Kidney glomerular epithelial cell (primary cell): Measurements from ENCODE around the gene PLCH2.

Experiments used
- DNase-seq: peaks from one replicate; lab custom pipeline; 2025; lab: John Stamatoyannopoulos, UW

PLCH2 gene

DNA sequence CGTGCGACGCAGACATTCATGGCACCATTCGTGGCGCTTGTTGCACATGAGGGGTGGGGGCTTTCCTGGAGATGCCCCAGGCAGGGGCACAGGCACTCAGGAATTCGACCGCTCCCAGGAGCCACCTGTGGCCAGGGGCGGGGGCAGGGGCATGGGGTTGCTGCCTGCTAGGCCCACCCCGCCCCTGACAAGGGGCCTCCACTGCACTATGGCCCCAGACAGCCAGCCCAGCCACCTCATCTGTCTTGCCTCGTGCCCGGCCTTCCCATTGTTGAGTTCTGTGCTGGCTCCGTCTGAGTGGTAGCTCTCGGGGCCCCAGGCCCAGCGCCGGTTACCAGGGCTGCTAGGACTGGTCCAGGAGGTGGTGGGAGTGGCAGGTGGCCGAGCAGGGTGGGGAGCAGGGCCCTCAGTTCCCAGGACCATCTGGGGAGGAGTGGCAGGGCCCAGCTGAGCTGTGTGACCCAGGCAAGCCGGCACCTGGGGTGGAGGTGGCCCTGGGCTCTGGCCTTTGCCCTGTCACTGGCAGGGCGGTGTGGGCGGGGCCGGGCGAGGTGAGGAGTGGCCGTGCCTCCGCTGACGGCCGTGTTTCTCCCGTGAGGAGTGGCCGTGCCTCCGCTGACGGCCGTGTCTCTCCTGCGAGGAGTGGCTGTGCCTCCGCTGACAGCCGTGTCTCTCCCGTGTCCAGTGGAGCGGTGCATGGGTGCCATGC, 1.9 kb downstream of the PLCH2 start:
- no peak for DNase-seq

GRCh38 chr1:2479186-2479585, 3.1 kb downstream of the PLCH2 start:
- DNase-seq, result no peak

DNA sequence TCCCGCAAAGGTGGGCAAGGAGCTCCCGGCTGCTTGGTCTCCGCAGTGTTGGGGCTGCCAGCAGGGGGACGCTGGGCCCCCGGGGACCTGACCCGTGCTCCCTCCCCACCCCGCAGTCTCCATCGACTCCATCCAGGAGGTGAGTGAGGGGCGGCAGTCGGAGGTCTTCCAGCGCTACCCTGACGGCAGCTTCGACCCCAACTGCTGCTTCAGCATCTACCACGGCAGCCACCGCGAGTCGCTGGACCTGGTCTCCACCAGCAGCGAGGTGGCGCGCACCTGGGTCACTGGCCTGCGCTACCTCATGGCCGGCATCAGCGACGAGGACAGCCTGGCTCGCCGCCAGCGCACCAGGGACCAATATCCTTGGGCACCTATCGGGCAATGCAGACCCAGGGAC, 3.5 kb downstream of the PLCH2 start:
- no peak for DNase-seq

GRCh38 chr1:2480236-2480985, 4.3 kb downstream of the PLCH2 start:
- DNase-seq, result no peak

- no peak for DNase-seq
Observed at GRCh38 chr1:2480986-2481364, 4.9 kb downstream of the PLCH2 start.

DNA sequence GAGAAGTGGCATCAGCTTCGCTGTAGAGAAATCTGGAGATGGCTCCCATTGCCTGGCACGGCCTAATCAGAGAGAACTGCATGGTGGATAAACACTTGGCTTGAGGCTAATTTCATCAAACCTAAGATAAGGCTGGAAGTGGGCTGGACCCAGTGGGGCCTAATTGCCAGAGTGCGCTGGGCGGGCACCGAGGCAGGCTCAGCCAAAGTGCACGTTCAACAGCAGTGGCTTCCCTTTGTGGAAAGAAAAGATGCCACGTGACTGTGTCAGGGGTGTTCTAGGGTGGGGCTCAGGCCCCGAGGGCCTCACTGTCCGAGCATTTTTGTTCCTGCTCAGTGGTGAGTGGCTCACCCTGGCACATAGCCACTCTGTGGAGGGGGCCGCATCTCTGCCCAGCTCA, 5.8 kb downstream of the PLCH2 start:
- no peak for DNase-seq

DNA sequence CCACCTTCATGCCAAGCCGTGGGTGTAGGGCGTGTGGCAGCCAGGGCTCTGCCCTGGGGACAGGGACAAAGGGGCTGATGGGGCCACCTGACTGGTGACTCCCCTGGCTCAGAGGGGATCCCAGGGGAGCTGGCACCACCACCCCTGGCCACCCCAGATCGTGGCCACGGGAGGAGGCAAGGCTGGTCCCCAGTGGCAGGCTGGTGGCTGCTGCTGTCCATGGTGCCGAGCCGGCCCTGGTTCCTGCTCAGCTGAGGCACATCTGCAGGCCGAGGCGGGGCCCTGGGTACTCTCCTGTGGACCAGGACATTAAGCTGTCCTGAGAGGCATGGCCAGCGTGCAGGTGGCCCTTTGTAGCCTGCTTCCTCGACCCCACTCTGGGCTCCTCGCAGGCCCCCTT, 6.5 kb downstream of the PLCH2 start:
- no peak for DNase-seq

DNA sequence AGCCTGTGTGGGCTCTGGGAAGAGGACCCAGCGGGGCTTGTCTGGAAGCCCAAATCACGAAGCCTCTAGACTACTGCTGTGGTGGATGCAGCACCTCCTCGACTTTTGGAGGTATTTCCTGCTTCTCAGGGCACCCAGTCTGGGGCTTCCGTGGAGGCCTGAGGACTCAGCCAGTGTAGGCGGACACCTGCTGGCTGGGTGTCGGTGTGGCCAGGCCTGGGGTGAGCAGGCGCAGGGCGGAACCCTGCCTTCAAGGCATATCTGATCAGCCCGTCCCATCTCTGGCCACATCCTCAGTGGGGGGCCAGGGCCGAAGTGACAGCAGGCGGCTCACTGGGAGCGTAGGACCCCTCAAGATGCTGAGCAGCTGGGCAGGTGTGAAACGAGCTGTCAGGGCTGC, 6.9 kb downstream of the PLCH2 start:
- no peak for DNase-seq

- no peak for DNase-seq
Observed at GRCh38 chr1:2483970-2484369, 7.9 kb downstream of the PLCH2 start.

- DNase-seq, result no peak
Observed at GRCh38 chr1:2486041-2486440, 10.0 kb downstream of the PLCH2 start.

GRCh38 chr1:2486558-2486957, 10.5 kb downstream of the PLCH2 start:
- no peak for DNase-seq

DNA sequence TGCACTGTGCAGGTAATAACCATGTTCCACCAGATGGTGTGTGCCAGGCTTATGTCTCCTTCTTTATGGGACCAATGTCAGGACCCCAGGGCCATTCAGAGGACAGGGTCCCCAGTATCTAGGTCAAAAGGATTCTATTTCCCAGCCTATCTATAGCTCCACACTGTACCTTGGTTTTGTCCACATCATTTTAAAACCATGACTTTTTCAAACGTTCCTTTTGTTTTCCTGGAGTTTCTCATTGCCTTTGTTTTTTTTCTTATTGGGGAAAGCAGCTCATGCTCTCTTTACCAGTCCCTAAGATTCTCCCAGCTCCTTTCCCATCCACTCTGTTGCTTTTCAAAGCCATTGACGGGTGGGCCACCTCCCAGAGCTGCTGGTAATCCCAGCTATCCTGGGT, 12.6 kb downstream of the PLCH2 start:
- DNase-seq, result no peak

DNA sequence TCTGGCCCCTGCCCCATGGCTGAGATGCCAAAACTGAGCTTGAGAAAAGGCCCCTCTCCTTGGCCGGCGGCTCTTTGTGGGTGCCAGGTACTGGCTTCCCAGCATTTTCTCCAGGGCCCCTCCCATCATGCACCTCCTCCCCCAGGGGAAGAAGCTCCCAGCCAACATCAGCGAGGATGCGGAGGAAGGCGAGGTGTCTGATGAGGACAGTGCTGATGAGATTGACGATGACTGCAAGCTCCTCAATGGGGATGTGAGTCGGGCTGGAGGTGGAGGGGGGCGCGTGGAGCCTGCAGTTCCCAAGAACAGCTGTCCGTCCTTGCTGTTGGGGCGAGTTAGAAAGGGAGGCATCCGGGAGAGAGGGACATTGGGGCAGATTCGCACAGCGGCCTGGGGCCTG, 13.5 kb downstream of the PLCH2 start:
- DNase-seq, result no peak

DNA sequence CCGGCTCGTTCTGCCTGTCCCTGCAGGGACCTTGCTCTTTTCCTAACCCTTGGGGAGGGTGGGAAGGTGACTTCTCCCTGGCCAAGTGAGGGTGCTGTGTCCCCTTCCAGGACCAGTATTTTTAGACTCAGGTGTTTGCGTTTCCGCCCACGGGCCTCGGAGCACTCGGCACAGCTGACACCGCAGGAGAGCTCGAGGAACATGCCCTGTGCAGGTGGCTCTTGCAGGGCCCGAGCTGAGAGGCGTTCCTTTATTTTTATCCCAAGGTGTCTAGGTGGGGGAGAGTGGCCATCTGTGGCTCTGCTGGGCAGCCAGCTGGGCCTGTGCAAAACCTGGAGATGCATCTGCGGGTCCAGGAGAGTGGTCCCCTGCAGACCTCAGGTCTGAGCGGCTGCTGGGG, 16.0 kb downstream of the PLCH2 start:
- no peak for DNase-seq

- DNase-seq, result no peak
Observed at GRCh38 chr1:2493218-2493617, 17.1 kb downstream of the PLCH2 start.

- no peak for DNase-seq
Observed at GRCh38 chr1:2493691-2494322, 17.7 kb downstream of the PLCH2 start.

GRCh38 chr1:2494323-2494693, 18.2 kb downstream of the PLCH2 start:
- DNase-seq, result no peak

GRCh38 chr1:2495026-2495425, 18.9 kb downstream of the PLCH2 start:
- DNase-seq, result no peak

DNA sequence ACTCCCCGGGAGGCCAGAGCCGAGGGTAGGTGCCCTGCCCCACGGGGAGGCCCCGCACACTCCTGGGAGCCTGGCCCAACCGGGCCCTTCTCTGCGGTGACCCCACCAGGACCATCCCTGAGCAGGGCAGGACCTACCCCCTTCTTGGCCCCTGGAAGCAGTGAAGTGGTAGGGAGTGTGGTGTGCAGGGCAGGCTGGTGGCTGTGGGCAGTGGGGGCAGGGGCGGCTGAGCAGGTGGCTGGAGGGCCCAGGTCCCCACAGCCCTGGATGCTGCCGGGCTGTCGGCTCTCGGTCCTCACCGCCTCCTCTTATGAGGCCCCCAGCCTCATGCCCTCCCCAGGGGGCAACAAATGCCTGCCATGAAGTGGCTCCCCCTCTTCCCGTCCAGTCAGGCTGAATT, 19.5 kb downstream of the PLCH2 start:
- DNase-seq, result no peak

DNA sequence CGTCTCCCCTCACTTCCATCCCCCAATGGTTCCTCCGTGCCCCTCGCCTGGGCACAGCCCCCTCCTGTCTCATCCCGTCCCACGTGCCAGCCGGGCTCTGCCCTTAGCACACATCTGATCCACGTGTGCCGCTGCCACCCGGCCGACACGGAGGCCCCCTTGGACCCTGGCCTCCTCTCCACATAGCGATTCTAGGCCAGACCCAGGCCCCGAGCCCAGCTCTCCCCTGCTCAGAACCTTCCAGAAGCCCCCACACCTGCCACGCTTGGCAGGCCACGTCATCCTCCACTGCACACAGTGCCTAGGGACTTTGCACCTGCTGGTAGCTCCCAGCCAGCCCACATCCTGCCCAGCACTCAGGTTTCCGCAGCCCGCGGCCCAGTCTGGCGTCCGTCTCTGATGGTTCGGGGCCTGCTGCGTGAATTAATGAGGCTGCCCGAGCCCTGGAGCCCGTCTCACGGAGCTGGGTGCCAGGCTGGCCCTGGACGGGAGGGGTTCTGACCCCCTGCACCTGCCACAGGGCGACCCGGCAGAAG, 20.1 kb downstream of the PLCH2 start:
- no peak for DNase-seq

GRCh38 chr1:2496746-2497145, 20.7 kb downstream of the PLCH2 start:
- DNase-seq, result no peak

GRCh38 chr1:2497891-2498290, 21.8 kb downstream of the PLCH2 start:
- DNase-seq, result no peak

- DNase-seq, result no peak
Observed at GRCh38 chr1:2498648-2499047, 22.6 kb downstream of the PLCH2 start.
